Neural crest cell (in vitro differentiated cells): ENCODE results near the gene FAM171A1. TPM values are rescaled to one million over a fixed set of nuclear protein-coding genes. Genes with fewer than 3 reads are reported as not detected.
A peak's percentile ranks its signal among the peaks of the same experiment; 100 is the strongest.

ENCODE experiments used
- DNase-seq: peaks from one replicate; pipeline ENCODE4 v3.0.0; 2021; ENCODE audit warnings: low read depth, mixed read lengths, low spot score
- H3K27ac Mint-ChIP-seq: one replicate; pipeline ENCODE4 v1.8.0; 2021; ENCODE audit warnings: mild to moderate bottlenecking, mixed read lengths; ENCODE audit not compliant: unreplicated experiment
- H3K27me3 Mint-ChIP-seq: 2 replicates; pipeline ENCODE4 v1.8.0; 2021; ENCODE audit warnings: low read depth, mild to moderate bottlenecking, mixed read lengths
- H3K36me3 Mint-ChIP-seq: 2 replicates; pipeline ENCODE4 v1.8.0; 2021; ENCODE audit warnings: low read depth, mild to moderate bottlenecking, mixed read lengths
- H3K4me1 Mint-ChIP-seq: 2 replicates; pipeline ENCODE4 v1.8.0; 2021; ENCODE audit warnings: mixed read lengths
- H3K4me3 Mint-ChIP-seq: one replicate; pipeline ENCODE4 v1.8.0; 2021; ENCODE audit warnings: mild to moderate bottlenecking, mixed read lengths
- H3K9me3 Mint-ChIP-seq: 2 replicates; pipeline ENCODE4 v1.8.0; 2021; ENCODE audit warnings: mixed read lengths
- CTCF ChIP-seq: fragments of 200-600 bp; sonication (generic); conservative IDR thresholded peaks from 2 replicates; pipeline ENCODE4 v1.5.0; 2021; ENCODE audit warnings: antibody characterized with exemption, mild to moderate bottlenecking
- total RNA-seq: library from RNA; stranded (reverse); gene quantifications from 2 replicates; pipeline ENCODE4 v1.2.1, GENCODE V29; 2021

The FAM171A1 gene
- total RNA-seq, 1 donor from 2014 or later: 64.2 TPM

GRCh38 chr10:15220445-15220844 lies 150.6 kb downstream of the FAM171A1 start:
- no peaks in the 10 kb centered on the region for H3K27me3 Mint-ChIP-seq
- no peak overlapping the region for H3K27ac Mint-ChIP-seq
- H3K4me1 Mint-ChIP-seq: no peaks in the 10 kb centered on the region
- DNase-seq: no peak
- peaks cover 22% of the 10 kb centered on the region for H3K36me3 Mint-ChIP-seq
- no peaks in the 10 kb centered on the region for H3K9me3 Mint-ChIP-seq
- H3K4me3 Mint-ChIP-seq: no peak overlapping the region
- TF ChIP-seq CTCF: no peak

GRCh38 chr10:15216700-15217099 lies 154.4 kb downstream of the FAM171A1 start:
- no peak for DNase-seq
- no peak for TF ChIP-seq CTCF
- H3K27me3 Mint-ChIP-seq: no peaks in the 10 kb centered on the region

GRCh38 chr10:15214237-15214636 lies 156.9 kb downstream of the FAM171A1 start:
- Mint-ChIP-seq H3K27ac (no peak overlapping the region), H3K9me3 (no peaks in the 10 kb centered on the region), H3K4me1 (peaks cover 5% of the 10 kb centered on the region), H3K4me3 (no peak overlapping the region), H3K36me3 (peaks cover 27% of the 10 kb centered on the region), H3K27me3 (no peaks in the 10 kb centered on the region)
- TF ChIP-seq CTCF: no peak
- DNase-seq: no peak

More at GRCh38 chr10:15216700-15217099, 154.4 kb downstream of the FAM171A1 start:
- H3K4me1 Mint-ChIP-seq: no peaks in the 10 kb centered on the region
- no peaks in the 10 kb centered on the region for H3K9me3 Mint-ChIP-seq
- peaks cover 21% of the 10 kb centered on the region for H3K36me3 Mint-ChIP-seq
- no peak overlapping the region for H3K27ac Mint-ChIP-seq
- no peak overlapping the region for H3K4me3 Mint-ChIP-seq

- Mint-ChIP-seq H3K9me3 (no peaks in the 10 kb centered on the region), H3K4me1 (peaks cover 5% of the 10 kb centered on the region), H3K27me3 (no peaks in the 10 kb centered on the region), H3K4me3 (no peak overlapping the region), H3K27ac (peak overlapping the region; percentile 50), H3K36me3 (peaks cover 27% of the 10 kb centered on the region)
- no peak for DNase-seq
- TF ChIP-seq CTCF: no peak
Measured at GRCh38 chr10:15213461-15213861, 157.6 kb downstream of the FAM171A1 start.

GRCh38 chr10:15211464-15211979 lies 159.6 kb downstream of the FAM171A1 start:
- DNase-seq: no peak

More at GRCh38 chr10:15211464-15211979, 159.6 kb downstream of the FAM171A1 start:
- Mint-ChIP-seq H3K4me3 (no peak overlapping the region), H3K27me3 (no peaks in the 10 kb centered on the region), H3K27ac (no peak overlapping the region), H3K4me1 (peaks cover 5% of the 10 kb centered on the region), H3K9me3 (no peaks in the 10 kb centered on the region), H3K36me3 (peaks cover 23% of the 10 kb centered on the region)
- TF ChIP-seq CTCF: no peak
